Muscle of leg (tissue), 11 donors: ENCODE results near the gene OSBPL5. TPM values are rescaled to one million over a fixed set of nuclear protein-coding genes. Genes with fewer than 3 reads are reported as not detected.

Experiments
- DNase-seq: peaks from one replicate; pipeline ENCODE4 v3.0.0; 2013
- H3K27ac ChIP-seq: one replicate; pipeline ENCODE4 v1.5.1; 2013; ENCODE audit warnings: mild to moderate bottlenecking, low read length, control low read depth
- H3K27me3 ChIP-seq: one replicate; pipeline ENCODE4 v1.6.1; 2013; ENCODE audit warnings: low read length; ENCODE audit not compliant: control insufficient read depth, insufficient read depth
- H3K36me3 ChIP-seq: one replicate; pipeline ENCODE4 v1.6.1; 2013; ENCODE audit warnings: low read length; ENCODE audit not compliant: control insufficient read depth, insufficient read depth
- H3K4me1 ChIP-seq: one replicate; pipeline ENCODE4 v1.6.1; 2013; ENCODE audit warnings: low read length; ENCODE audit not compliant: control insufficient read depth, insufficient read depth
- H3K4me3 ChIP-seq: one replicate; pipeline ENCODE4 v1.5.1; 2013; ENCODE audit warnings: low read length, control low read depth
- H3K9me3 ChIP-seq: replicated peaks from 2 replicates; pipeline ENCODE4 v1.6.1; 2013; ENCODE audit warnings: low read depth, low read length; ENCODE audit not compliant: control insufficient read depth
- WGBS: methylation state at CpG from one replicate; pipeline ENCODE4 v1.1.5; 2013; ENCODE audit warnings: missing lambda C conversion rate; ENCODE audit not compliant: insufficient coverage; 5-methylcytosine and 5-hydroxymethylcytosine counted together
- polyA plus RNA-seq, 8 donors: library from polyadenylated mRNA; unstranded; fragments of 120-200 nt; gene quantifications; one replicate each; pipeline versions ENCODE4 v1.2.1 to v1.2.3, GENCODE V29; 2013; ENCODE audit warnings: inconsistent platforms in 1 of 8, low replicate concordance in 1 of 8; ENCODE audit not compliant: insufficient read length in 8 of 8, insufficient read depth in 1 of 8
- total RNA-seq: library from RNA; stranded (reverse); fragments of 120-200 nt; gene quantifications from one replicate; pipeline ENCODE4 v1.2.4, GENCODE V29; 2013

Gene OSBPL5
- total and polyA plus RNA-seq, 9 donors = 10.8 to 20.4 (median 16.2) TPM

DNA sequence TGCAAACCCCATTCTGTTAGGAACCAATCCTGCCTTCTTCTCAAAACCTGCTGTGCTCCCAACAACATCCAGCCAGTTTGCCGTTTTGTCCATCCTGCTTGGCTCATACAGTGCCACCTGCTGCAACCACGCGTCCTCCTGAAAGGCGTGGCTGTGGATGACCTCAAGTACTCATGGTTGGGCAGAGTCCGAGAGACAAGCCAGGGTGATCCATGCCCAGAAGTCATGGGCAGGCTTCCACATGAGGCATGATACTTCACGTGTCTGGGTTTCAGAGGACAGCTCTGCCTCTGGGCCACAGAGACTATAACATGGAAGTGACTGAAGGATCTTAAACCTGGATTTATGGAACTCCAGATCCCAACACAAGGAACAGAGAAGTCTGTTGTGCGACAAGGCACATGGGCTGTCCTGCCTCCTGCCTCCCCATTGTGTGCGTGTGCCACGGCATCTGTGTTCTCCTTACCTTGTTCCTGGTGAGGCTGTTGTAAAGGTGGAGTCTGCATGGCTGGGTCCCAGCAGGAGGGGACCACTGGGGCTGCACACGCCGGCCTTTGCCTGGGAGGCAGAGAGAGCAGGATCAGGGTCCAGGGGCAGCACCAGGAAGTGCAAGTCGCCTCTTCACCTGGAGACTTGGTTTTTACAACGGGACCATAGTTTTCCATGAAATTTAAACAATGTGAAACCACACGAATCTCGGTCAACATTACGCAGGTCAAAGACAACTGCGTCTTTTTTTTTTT is 123.2 kb downstream of the OSBPL5 start:
- H3K4me1 ChIP-seq = peaks cover 7% of the 10 kb centered on the region
- peaks cover 58% of the 10 kb centered on the region for H3K36me3 ChIP-seq
- H3K27ac ChIP-seq = no peak overlapping the region
- H3K9me3 ChIP-seq = no peaks in the 10 kb centered on the region
- no peaks in the 10 kb centered on the region for H3K27me3 ChIP-seq
- 85% methylated on average over 16 of the region's 17 CpGs for WGBS
- H3K4me3 ChIP-seq = no peak overlapping the region
- DNase-seq = no peak

GRCh38 chr11:3040881-3041280 is 124.2 kb downstream of the OSBPL5 start:
- H3K36me3 ChIP-seq = peaks cover 62% of the 10 kb centered on the region
- H3K4me1 ChIP-seq = peaks cover 7% of the 10 kb centered on the region
- no peak overlapping the region for H3K27ac ChIP-seq
- no peaks in the 10 kb centered on the region for H3K9me3 ChIP-seq
- H3K27me3 ChIP-seq = no peaks in the 10 kb centered on the region
- no peak for DNase-seq
- H3K4me3 ChIP-seq = no peak overlapping the region
- 90% methylated on average over 2 of the region's 9 CpGs for WGBS

DNA sequence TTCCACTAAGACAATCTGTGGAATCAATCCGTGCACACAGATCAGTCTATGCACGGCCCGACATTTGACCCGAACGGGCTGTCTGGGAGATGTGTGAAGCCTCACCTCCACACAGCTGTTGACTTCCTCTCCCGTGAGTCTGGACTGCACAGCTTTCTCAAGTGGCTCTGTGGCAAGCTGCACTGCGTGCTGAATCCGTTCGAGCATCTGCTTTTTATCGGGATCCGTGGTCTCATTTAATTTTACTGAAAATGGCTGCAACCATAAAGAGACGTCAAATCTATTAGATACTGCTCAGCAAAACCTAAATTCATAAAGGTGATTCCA is 127.2 kb downstream of the OSBPL5 start:
- Histone ChIP-seq H3K36me3 (peaks cover 63% of the 10 kb centered on the region), H3K27ac (no peak overlapping the region)

More for the DNA sequence above, 127.2 kb downstream of the OSBPL5 start:
- 64% methylated on average over 11 of the region's 12 CpGs for WGBS
- Histone ChIP-seq H3K4me1 (peaks cover 2% of the 10 kb centered on the region), H3K4me3 (no peak overlapping the region), H3K9me3 (no peaks in the 10 kb centered on the region), H3K27me3 (no peaks in the 10 kb centered on the region)
- DNase-seq = no peak

Other genes starting within 250 kb of the OSBPL5 start
- not detected for gene PHLDA2, start 235.9 kb downstream of the OSBPL5 start, total RNA-seq
- 1 to 10 TPM in 3 of 8 donors, under 1 TPM in 5; 0.41 to 1.3 (median 0.83) TPM for gene PHLDA2, start 235.9 kb downstream of the OSBPL5 start, polyA plus RNA-seq
- 97.3 TPM for gene NAP1L4, start 173.0 kb downstream of the OSBPL5 start, total RNA-seq
- 100 to 1,000 TPM in 7 of 8 donors, 10 to 100 TPM in 1; 97.4 to 116 (median 107) TPM for gene NAP1L4, start 173.0 kb downstream of the OSBPL5 start, polyA plus RNA-seq
- gene CARS1, start 107.9 kb downstream of the OSBPL5 start, total RNA-seq = 15.7 TPM
- 10 to 100 TPM; 19.5 to 24.3 (median 20.7) TPM for gene CARS1, start 107.9 kb downstream of the OSBPL5 start, polyA plus RNA-seq
- not detected for gene MRGPRG, start 53.5 kb upstream of the OSBPL5 start, total RNA-seq
- not detected for gene MRGPRG, start 53.5 kb upstream of the OSBPL5 start, polyA plus RNA-seq
- gene MRGPRE, start 67.1 kb upstream of the OSBPL5 start, total RNA-seq = not detected
- gene MRGPRE, start 67.1 kb upstream of the OSBPL5 start, polyA plus RNA-seq = under 1 TPM in 1 of 8 donors, not detected in 7; 0.09 TPM
- gene ZNF195, start 213.8 kb upstream of the OSBPL5 start, total RNA-seq = 20.1 TPM
- gene ZNF195, start 213.8 kb upstream of the OSBPL5 start, polyA plus RNA-seq = 10 to 100 TPM; 13.0 to 20.9 (median 15.5) TPM